ENCODE measurements around the gene ATXN7.

- TF ChIP-seq EZH2phosphoT487 (IDR thresholded peaks at IDR 0.05; ENCODE audit: borderline replicate concordance, low read length) (no peak), CTCF (conservative IDR thresholded peaks at IDR 0.05; ENCODE audit: low read depth, low read length) (no peak)
Measured at GRCh38 chr3:64047787-64048186, 184.1 kb downstream of the ATXN7 start.
